ENCODE results near the gene STON2.

DNA sequence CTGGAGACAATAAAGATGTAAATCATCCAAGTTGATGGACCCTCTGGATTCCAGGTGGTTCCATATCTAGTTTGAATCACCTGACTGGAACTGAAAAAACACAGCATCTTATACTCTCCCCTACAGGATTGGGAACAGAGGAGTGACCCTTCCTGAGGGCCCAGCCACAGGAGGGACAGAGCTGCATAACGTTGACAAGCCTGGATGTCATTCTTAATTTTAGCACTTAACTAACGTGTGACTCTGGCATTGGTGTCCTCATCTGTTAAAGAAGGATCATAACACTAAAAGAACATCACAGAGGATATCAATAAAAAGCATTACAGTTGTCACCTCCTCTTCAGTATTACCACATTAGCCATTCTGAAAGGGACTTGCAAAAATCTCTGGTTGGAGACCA lies 47.7 kb downstream of the STON2 start:
- no peak for TF ChIP-seq CTCF (IDR thresholded peaks at IDR 0.05)
- no peak for TF ChIP-seq POLR2A (IDR thresholded peaks at IDR 0.05)
